ENCODE results near the gene KAZN. TPM values are rescaled to one million over a fixed set of nuclear protein-coding genes. Genes with fewer than 3 reads are reported as not detected.
A peak's percentile ranks its signal among the peaks of the same experiment; 100 is the strongest.

The KAZN gene
- total RNA-seq, 1 donor from 2014 or later, result 0.60 TPM

GRCh38 chr1:14973773-14974172, 375.3 kb downstream of the KAZN start:
- DNase-seq (ENCODE audit: low read depth in 2 of 2), result no peak

DNA sequence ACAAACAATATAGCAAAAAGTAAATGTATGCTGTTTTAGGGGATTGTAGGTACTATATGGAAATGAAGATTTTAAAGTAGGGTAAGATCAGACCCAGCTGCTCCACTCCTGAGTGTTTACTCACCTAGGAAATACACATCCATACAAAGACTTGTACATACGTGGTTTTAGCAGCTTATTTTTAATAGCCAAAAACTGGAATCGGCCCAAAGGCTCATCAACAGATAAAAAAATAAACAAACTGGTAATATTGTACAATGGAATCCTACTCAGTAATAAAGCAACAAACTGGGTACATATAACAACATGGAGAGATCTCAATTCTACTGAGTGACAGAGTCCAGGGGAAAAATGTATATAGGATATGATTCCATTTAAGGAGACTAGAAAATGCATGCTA, 375.9 kb downstream of the KAZN start:
- DNase-seq (ENCODE audit: low read depth in 2 of 2), result no peak

DNA sequence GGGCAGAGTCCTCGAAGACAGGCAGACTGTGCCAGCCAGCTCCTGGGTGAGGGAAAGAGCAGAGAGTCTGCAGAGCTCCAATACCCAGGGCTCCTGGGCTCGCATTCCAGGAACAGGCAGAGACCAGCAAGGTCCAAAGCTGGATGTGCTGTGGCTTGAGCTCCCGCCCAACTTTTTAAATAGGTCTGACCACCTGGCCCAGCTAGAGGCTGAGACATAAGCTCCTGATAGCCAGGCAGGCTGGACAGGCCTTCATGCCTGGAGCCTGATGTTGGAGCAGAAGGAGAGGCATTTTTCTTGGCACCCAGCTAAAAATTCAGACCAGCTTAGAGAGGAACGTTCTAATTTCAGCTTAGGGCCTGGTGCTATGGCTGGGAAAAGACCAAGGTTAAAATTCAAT, 376.6 kb downstream of the KAZN start:
- no peak for DNase-seq (ENCODE audit: low read depth in 2 of 2)

GRCh38 chr1:14976256-14976655, 377.8 kb downstream of the KAZN start:
- DNase-seq (ENCODE audit: low read depth in 2 of 2), result no peak

DNA sequence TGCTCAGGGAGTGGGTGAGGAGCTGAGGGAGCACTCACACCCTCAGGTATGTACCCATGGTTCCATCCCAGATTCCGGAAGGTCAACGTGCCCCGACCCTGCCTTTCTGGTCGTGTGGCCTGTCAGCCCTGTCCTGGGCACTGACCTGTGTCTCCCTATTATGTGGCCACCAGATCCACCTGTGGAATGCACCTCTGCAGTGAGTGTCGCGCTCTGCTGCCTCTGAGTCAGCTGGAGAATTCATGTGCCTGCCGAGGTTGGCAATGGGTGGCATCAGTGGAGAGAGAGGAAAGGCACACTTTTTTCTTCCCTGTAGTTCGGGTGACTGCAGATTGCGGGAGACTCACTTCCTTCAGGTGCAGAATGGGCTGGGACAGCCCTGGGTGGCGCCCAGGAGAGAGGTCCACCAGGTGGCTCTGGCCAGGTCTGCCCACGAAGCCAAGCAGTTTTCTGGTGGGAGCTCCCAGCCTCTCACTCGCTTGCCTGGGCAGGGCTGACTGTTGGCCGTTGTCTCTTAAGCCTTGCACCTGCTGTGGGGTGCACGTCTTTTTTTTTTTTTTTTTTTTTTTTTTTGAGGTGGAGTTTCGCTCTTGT, 378.9 kb downstream of the KAZN start:
- DNase-seq (ENCODE audit: low read depth in 2 of 2), result no peak

GRCh38 chr1:14980621-14981218, 382.2 kb downstream of the KAZN start:
- DNase-seq (ENCODE audit: low read depth in 2 of 2), result no peak

- DNase-seq (ENCODE audit: low read depth in 2 of 2), result no peak
These were observed 383.5 kb downstream of the KAZN start for GRCh38 chr1:14982029-14982428.

DNA sequence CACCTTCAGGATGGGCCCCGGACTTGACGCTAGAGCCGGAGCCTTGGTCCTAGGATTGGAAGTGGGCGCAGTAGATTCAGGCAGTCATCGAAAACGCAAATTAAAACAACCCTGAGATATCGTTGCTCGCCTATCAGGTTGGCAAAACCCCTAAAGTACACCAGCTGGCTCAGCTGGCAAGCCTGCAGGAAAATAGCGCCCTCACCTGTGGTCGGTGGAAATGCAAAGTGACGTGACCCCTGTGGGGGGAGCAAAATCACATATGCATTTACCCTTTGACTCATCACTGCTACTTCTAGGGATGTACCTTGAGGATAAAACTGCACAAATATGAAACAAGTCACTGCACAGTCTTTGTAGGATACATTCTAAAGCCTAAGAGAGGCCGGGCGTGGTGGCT, 384.8 kb downstream of the KAZN start:
- DNase-seq (ENCODE audit: low read depth in 2 of 2), result no peak

DNA sequence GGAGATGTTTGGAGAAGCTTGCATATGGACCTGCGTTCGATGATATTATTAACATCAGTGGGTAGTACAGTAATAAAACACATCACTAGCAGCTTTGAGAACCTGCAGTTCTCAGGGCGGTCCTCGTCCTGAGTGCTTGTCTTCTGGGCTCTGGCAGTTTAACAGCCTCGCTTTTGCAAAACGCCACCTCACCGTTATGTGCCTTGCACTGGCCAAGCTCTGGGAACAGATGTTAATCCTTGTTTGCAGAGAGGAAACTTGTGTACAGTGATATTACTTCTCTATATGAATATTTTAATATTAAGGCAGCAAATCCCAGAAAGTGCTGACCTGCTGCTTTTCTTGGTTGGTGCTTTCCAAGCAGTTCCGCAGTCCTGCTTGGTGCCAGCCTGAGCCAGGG, 387.7 kb downstream of the KAZN start:
- DNase-seq (ENCODE audit: low read depth in 2 of 2), result no peak

GRCh38 chr1:14987829-14988603, 389.5 kb downstream of the KAZN start:
- DNase-seq (ENCODE audit: low read depth in 2 of 2), result no peak

- no peak for DNase-seq (ENCODE audit: low read depth in 2 of 2)
These were observed 390.2 kb downstream of the KAZN start for GRCh38 chr1:14988636-14989035.

GRCh38 chr1:14989931-14990728, 391.6 kb downstream of the KAZN start:
- no peak for DNase-seq (ENCODE audit: low read depth in 2 of 2)

- no peak for DNase-seq (ENCODE audit: low read depth in 2 of 2)
These were observed 394.9 kb downstream of the KAZN start for GRCh38 chr1:14993414-14993813.

- DNase-seq (ENCODE audit: low read depth in 2 of 2), result no peak
These were observed 395.7 kb downstream of the KAZN start for GRCh38 chr1:14994148-14994547.

DNA sequence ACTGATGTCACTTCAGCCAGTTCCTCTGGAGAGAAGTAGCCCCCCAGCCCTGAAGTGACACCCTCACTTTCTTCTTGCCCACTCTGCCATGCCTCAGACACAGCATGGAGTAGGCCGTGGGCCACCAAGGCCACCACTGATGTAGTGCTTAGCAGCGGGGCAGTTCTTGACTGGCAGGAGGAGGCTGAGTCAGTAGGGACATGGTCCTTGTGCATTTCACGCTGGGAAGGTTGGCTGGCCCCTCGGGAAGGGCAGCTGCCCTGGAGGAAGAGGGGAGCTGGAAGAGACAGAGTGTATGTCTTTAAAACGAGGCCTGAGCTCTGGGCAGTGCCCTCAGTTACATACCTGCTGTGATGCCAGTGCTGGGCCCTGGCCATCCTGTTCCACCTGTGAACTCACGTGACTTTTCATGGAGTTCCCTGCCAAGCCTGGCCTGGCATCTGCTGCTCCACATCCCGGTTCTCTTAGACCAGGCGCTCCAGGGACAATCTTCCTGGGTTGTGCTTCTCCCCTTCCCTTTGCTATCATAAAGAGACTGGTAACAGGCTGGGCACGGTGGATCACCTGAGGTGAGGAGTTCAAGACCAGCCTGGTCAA, 396.5 kb downstream of the KAZN start:
- no peak for DNase-seq (ENCODE audit: low read depth in 2 of 2)

DNA sequence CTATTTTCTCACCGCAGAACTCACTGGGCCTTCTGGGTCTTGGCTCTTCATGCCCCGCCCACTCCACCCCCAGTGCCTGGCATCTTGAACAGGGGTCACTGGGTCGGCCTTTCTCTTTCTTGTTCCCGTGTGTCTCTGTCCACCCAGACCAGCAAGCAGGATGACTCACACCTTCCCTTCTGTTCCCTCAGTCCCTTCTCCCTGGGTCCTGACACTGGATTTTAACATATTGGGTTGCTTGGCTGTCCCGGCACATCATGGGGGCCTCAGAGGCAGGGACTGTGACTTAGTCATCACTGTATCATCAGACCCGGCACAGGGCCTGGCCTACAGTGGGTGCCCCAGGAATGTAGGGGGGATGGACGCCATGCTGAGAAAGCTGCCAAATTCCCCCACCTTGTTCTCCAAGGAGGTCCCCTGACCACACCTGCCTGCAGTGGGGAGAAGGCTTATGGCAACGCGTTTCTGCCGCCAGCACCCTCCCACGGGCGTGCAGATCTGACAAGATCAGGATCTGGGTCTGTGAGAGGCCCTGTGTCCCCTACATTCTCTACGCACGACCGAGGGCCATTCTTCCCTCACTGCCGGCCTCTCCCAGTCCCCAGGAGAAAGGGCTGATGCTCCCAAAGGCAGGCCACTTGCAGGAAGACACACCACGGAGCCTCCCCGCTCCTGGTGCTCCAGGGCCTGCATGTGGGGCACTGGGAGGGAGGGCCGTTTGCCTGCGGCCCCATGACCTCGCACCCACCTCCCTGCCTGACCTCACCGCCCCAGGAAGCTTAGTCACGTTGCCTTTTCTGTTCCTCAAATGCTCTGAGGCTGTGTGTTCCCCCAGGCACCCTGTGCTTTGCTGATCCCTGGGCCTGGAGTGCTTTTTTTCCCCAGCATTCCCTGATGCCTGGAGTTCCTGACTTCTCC, 397.9 kb downstream of the KAZN start:
- DNase-seq (ENCODE audit: low read depth in 2 of 2), result peak in 1 of 2 donors; percentile 31

DNA sequence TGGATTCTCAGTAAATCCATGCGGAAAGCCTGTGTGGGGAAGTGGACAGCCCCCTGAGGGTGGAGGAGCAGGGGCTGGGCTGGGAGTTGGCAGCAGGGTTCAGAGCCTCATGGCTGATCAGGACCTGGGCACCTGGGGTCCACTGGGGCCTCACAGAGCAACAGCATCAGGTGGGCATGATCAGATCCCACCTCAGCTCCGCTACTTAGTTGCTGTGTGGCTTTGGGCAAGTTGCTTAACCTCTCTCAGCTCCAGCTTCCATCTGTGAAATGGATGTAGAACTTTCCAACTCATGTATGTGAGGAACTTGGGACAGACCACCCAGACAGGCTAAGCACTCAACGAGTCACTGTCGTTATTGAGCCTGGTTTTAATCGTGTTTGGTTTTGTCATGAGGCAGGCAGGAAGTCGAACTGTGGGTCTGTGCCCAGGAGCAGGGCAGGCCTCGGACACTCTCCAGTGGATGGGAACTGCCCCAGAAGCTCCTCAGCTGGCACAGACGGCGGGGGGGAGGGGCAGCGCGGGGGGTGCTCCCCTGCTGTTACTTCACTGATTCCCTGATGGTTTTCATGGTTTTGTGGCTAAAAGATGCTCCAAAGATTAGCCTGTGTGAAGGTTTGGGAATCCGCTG, 399.3 kb downstream of the KAZN start:
- DNase-seq (ENCODE audit: low read depth in 2 of 2), result no peak

- no peak for DNase-seq (ENCODE audit: low read depth in 2 of 2)
These were observed 401.0 kb downstream of the KAZN start for GRCh38 chr1:14999441-14999840.

DNA sequence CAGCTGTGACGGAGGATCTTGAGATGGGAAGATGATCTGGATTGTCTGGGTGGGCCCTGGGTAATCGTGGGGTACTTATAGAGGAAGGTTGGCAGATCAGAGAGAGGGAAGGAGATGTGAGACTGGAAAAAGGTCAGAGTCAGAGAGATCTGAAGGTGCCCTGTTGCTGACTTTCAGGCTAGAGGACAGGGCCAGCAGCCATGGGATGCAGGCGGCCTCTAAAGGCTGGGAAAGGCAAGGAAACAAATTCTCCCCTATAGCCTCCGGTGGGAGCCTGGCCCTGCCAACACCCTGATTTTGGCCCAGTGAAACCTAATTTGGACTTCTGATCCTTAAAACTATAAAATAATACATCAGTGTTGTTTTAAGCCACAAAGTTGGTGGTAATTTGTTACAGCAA, 401.5 kb downstream of the KAZN start:
- no peak for DNase-seq (ENCODE audit: low read depth in 2 of 2)

GRCh38 chr1:15000671-15001070, 402.2 kb downstream of the KAZN start:
- no peak for DNase-seq (ENCODE audit: low read depth in 2 of 2)
